ENCODE measurements around the gene CREB3L1.

Gene CREB3L1

DNA sequence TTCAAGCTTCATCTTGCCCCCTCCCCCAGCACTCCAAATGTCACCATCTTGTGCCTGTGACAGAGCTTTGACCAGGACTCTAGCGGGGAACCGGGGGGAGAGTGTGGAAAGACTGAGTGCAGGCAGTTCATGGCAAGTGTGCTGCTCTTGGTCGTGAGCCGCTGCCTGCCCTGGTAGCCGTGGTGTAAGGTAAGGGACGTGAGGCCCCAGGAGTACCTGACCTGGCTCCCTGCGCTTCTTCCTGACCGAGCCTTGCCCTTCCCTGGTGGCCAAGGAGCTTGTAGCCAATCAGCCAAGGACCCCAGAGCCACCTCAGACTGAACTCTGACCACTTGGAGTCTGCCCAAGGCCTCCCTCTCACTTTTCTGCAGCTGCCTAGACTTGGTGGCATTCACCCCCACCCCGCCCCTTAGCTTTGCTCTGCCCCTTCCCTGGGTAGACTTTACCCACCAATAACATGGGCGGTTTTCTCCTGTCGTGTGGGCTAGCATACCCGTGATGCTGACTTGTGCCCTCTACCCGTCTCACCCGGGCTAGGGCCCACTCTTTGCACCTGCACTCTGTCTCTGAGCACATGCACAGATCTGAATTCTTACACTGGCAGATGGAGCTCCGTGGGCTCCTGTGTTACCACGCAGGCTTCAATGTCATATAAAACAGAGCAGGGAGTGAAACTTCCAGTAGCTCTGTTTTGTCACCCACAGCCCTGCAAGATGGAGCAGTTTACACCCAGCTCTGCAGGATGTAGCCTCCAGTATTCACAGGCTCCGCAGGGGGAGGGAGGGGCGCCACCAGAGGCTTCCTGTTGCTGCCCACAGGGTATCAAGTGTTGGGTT, 71.3 kb downstream of the CREB3L1 start:
- no peak for FAIRE-seq

DNA sequence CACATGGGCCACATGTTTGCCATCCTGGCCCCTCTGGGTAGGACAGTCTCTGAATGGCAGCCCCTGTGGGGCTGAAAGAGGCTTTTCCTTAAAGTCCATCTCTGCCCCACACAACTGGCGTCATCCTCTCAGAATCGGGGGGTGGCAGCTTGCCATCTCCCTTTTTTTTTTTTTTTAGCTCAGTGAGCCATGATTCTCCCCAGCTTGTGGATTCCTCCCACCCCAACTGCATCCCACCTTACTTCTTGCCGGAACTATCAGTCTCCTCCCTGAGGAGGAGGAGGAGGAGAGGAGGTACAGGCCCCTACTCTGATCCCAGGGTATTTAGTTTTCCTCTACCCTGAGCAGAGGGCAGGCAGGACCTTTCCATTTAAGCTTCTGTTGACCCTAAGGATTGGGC, 73.2 kb downstream of the CREB3L1 start:
- no peak for FAIRE-seq

DNA sequence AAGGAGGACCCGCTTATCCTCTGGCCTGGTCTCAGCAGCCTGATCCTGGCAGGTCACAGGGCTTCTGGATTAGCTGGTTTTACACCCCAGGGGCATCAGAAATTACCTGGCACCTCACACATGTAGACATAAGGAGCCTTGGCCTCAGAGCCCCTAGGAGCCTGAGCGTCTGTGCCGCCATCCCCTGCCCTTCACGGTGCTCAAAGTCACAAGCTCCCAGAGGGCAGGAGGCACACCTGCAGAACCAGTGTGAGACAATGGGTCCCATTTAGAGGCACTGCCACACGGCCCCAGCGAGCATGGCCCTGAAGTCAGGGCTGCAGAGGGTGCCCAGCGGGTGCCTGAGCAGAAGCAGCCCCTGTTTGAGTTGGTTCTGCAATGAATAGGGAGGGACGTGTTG, 73.7 kb downstream of the CREB3L1 start:
- FAIRE-seq = no peak

DNA sequence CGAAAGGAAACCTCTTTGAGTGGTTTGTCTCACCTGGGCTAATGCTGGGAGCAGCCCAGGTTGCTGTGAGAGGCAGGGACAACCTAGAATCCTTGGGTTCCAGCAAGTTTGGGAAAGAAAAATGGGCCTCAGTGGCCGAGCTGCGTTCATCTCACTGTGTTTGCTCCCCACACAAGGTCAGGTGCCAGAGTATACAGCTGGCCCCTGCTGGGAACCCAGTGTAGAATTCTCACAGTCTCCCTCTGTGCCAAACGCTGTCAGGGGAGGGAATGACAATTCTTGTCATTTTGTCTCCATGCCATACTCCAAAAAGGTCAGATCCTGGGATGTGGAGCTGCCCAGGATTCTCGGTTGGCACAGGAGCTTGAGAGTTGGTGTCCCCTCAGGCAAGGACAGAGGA, 74.1 kb downstream of the CREB3L1 start:
- FAIRE-seq = no peak

DNA sequence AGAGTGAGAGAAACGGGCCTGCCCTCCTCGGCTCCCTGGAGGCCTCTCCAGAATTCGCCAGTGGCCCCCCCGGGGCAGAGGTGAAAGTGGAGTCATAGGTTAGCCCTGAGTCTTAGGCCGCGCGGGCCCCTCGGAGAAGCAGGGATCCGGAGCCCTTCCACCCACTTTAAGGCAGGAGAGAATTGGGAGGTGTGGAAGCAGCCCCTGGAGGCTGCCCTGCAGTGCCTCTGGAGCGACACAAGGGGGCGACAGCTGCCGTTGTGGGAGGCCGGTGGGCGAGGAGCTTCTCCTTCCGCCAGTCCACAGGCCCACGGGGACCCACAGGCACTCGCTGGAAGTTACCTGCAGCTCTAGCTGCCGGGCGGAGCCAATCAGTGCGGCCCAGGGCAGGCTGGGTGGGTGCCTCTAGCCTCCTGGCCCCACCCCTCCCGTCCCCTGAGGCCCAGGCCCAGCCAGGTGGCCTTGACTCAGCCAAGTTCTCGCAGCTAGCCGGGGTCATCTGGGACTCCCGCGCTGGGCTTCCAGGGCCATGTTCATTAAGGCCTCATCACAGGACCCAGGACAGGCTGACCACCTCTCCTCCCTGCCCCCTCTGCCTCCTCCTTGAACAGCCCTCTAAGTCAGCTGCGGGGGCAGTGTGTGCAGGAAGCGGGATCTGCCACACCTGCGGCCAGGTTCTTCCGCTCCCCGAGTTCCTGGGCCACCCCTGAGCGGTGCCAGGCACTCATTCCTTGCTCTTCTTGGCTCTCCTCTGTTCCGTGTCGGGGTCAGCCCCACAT, 74.8 kb downstream of the CREB3L1 start:
- FAIRE-seq = no peak

DNA sequence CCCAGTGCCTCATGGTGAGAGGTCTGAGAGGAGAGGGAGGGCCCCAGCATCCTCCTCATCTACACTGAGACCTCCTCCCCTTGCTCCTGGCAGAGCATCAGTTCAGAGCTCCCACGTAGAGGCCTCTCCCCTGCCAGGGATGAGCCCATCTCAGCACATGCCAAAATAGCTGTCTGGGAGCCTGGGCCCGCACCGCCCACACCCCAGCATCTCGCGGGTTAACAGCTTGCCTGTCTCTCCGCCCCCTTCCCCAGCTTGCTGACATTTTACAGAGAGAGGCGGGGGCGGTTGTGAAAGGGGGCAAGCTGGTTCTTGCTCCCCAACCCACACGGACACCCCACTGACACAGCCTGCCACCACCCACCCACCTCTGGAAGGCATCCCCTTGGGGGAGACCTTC, 76.2 kb downstream of the CREB3L1 start:
- FAIRE-seq = no peak

DNA sequence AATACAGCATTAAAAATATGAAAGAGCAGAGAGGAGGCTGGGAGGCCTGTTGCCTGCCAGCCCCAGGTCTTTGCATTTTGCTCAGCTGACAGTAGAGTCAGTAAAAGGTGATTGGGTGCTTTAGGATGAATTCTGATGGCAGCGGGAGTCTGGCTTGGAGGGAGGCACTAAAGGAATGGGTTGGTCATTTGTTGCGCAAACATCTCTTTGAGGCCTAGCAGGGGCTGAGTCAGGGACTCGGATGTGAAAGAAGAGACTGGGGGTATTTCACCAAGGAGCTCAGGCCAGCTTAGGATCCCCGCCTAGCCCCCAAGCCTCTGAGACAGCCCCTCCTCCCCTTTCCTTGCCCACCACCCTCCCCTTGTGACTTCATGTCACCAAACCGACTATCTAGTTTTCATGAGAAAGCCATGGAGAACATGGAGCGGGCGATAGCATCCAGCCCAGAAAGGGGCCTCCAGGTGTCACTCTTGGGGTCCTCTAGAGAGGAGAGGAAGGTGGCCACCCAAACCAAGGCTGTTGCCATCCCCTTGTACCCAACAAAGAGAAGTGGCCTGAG, 79.5 kb downstream of the CREB3L1 start:
- FAIRE-seq = no peak

DNA sequence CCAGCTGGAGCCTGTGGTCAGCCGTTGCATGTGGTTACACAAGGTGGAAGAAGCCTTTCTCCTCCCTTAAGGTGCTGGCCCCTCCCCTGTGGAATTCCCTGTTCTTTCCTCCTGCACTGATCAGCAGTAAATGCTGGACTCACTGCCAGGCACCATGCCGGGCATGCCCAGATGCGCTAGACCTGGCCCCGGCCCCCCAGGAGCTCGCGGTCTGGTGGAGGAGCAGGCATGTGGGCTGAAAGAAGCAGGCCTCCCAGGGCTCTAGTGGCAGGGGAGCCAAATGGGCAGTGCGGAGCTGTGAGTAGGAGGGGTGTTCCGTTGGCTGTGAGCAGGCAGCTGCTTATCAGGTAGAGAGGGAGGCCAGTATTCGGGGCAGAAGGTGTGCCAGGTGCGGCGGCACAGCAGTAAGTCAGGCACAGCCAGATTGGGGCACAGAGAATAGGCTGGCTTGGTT, 80.0 kb downstream of the CREB3L1 start:
- no peak for FAIRE-seq

DNA sequence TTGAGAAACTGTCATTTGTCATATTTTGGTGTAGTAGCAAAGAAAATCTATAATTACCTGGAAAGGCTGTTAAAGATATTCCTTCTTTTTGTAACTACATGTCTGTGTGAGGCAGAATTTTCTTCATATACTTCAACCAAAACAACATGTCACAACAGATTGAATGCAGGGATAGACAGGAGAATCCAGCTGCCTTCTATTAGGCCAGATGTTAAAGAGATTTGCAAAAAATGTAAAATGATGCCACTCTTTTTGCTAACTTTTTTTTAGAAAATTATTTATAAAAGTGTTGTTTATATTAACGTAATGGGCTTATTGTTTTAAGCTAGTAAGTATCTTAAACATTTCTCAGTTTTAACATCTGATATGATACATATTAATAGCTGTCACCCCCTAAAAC, 82.5 kb downstream of the CREB3L1 start:
- no peak for FAIRE-seq

DNA sequence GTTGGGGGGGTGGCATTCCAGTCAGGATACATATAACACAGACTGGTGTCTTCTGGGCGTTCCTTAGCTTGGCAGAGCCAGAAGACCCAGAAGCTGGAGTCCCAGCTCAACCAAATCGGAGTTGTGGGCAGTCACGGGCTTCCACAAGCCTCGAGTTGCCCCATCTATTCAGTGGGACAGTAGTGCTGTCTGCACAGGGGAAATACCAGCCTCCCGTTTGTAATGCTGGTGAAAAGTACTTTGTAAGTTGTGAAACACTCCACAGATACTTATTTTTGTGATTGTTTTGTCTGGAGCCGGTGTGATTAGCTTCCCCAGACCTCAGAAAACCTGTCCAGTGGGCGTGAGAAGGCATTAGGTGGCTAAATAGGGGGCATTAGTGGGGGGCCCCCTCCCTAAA, 83.4 kb downstream of the CREB3L1 start:
- no peak for FAIRE-seq

DNA sequence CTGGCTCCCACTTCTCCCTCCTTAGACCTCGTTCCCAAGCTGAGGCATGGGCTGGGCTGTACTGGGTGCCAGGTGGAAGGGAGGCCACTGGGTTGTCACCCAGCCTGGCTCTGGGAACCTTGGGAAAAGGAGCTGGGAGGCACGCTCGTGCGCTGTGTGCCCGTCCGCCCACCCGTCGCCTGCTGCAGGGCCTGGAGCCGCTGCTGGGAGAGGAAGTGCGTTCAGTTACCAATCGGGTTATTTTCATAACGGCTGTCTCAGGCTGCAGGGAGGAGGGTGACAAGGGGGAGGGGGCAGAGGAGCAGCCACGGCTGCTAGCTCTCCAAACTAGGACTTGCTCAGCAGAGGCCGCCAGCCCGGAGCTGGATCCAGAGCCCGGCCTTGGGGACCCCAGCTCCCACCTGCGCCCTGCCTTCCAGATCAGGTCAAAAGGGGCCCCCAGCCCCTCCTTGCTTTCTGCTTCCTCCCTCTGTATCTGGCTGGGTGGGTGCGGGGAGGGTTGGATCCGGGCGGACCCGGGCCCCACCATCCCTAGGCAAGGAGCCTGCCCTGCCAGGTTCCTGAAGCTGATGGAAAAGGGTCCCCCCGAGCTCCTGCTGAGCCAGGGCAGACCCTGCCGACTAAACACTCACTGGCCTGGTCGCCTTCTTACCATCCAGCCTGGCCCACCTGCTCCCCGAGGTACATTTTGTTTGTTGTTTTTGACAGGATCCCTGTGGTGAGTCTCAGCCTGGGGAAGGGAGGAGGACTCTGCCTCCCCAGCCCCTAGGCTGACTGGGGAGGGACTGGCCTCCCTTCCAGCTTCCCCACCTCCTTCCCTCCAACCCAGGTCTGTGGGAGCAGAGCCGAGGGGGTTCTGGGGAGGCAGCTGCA, 84.1 kb downstream of the CREB3L1 start:
- FAIRE-seq = no peak

DNA sequence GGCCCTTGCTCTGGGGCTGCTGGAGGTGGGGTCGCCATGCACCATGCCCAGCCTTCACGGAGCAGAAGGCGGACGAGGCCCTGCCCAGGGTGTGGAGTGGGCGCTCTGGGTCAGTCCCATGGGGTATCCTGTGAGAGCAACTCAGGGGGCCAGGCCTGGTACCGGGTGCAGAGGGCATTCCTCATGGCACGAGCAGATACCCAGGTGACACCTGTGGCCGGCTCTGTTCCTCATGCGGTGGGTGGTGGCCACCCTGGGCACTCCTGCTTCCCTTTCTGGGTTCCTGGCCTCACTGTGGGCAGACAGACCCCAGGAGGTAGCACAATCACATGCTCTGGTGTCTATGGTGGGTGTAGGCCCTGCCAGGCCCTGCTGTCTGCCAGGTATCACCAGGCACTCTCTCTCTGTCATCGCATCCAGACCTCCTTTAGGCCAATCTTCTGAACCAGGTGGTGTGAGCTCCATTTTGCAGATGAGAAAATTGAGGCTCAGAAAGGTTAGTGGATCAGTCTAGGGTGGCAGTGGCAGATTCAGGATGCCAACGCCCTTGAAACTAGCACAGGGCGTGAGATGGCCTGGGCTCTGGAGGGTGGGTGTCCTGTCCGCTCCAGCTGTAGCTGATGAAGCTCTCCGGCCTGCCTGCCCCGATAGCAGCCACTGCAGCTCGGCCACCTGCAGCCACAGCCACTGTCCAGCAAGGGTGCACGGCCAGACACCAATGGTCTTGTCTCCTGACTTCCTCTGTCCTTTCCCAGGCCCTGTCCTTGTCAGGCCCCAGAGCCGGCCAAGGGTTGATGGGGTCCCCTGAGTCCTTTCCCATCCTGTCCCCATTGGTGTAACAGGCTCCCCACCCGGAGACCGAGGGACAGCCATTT, 84.9 kb downstream of the CREB3L1 start:
- FAIRE-seq = no peak

DNA sequence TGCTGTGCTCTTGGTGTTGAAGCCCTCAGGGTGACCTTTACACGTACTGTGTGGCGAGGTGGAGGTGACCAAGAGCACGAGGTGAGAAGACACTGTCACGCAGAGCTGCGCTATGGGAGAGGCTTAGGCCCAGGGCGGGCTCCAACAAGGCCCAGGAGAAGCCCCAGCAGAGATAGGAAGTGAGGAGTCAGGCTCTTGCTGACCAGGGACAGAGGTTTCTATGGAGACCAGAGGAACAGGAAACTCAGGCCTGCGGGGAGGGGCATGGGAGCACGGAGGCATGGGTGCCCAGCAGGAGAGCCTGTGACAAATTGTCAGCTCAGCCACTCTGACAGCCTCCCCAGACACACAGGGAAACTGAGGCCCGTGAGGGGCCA, 85.6 kb downstream of the CREB3L1 start:
- peak; percentile 93 for FAIRE-seq

DNA sequence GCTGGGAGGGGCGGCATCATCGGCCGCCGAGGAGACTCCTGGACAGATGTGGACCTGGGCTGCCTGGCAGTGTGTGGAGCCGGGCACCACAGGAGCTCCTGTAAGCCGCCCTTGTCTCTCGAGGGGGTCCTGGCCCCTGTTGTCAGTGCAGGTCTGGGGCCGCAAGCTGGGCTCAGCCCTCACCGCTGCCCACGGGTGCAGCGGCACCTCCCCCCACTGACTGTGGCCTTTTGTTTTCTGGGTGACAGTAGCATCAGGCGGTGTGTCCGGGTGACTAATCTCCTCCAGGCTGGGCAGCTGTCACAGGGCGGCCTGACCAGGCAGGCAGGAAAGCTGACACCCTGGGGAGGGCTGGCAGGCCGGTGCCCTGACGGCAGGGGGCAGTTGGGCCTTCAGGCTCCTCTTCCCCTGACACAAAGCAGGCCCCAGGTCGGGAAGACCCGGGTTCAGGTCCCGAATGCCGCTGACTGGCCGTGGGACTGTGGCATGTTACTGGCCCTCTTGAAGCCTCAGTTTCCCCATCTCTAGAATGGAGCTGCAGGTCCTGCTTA, 86.1 kb downstream of the CREB3L1 start:
- FAIRE-seq = no peak

DNA sequence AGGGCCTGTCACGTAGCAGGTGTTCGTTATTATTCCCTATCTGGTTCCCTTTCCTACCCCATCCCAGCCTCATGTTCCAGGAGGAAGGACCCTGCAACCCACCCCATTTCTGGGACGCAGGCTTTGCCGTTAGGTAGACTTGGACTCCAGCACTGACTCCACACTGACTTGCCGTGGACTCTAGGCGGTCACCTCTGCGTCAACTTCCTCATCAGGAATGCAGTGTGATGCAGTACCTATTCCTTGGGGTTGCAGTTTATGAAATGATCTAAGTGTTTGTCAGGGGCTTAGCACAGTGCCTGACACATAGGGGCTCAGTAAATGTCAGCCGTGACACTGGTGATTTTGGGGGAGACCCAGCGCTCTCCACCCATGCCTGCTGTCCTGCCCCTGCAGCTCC, 86.6 kb downstream of the CREB3L1 start:
- no peak for FAIRE-seq

DNA sequence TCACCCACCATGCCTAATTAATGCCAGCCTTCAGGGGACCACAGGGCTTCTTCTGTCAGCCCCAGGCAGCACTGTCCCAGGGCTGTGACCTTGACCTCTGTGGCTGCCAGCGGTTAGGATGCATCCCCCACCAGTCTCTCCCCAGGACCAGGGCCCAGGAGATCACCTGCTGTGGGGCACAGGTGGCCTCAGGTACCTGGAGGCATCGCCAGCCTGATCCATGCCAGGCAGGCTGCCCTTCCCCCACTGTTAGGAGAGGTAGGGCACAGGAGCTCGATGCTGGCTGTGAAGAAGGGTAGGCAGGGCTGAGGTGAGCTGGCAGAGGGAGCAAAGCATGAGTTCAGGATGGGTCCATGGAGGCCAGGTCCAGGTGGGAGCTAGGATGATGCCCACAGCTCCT, 87.3 kb downstream of the CREB3L1 start:
- no peak for FAIRE-seq

DNA sequence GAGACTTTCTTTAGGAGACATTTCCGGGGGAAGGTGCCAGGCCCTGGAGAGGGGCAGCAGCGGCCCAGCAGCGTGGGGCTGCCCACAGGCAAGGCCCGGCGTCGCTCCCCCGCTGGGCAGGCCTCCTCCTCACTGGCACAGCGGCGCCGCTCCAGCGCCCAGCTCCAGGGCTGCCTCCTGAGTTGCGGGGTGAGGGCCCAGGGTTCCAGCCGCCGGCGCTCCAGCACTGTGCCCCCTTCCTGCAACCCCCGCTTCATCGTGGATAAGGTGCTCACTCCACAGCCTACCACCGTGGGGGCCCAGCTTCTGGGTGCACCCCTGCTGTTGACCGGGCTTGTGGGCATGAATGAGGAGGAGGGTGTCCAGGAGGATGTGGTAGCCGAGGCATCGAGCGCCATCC, 88.8 kb downstream of the CREB3L1 start:
- FAIRE-seq = no peak

DNA sequence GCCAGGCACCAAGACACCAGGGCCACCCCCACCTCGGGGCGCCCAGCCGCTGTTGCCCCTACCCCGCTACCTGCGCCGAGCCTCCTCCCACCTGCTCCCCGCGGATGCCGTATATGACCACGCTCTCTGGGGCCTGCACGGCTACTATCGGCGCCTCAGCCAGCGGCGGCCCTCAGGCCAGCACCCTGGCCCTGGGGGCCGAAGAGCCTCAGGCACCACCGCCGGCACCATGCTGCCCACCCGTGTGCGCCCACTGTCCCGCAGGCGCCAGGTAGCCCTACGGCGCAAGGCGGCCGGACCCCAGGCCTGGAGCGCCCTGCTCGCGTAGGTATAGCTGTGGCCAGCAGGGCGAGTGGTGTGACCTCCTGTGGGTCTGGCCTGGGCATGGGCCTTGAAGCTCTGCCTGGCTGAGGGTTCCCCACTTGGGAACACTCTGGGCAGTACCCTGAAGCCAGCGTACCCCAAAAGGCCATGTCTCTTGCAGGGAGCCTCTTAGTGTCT, 89.2 kb downstream of the CREB3L1 start:
- FAIRE-seq = no peak

DNA sequence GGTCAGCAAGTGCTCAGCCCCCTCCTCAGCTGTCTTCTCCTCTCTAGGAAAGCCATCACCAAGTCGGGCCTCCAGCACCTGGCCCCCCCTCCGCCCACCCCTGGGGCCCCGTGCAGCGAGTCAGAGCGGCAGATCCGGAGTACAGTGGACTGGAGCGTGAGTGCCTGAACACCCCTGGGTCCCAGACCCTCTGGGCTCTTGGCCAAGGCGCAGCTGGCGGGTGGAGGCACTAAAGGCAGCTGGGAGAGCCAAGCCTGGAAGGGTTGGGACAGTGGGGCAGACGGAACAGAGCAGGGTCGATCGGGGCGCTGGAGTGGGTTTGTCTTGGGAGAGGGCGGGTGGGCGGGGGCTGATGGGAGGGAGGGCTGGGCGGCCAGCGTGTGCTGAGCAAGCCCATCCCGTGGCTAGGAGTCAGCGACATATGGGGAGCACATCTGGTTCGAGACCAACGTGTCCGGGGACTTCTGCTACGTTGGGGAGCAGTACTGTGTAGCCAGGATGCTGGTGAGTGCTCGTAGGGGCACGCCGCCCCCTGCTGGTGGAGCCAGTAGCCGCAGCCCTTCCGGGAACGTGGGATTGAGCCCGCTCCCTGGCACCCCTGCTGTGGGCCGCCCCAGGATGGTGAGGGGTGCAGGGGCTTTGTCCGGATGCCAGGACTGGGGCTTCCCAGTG, 89.9 kb downstream of the CREB3L1 start:
- FAIRE-seq = no peak

DNA sequence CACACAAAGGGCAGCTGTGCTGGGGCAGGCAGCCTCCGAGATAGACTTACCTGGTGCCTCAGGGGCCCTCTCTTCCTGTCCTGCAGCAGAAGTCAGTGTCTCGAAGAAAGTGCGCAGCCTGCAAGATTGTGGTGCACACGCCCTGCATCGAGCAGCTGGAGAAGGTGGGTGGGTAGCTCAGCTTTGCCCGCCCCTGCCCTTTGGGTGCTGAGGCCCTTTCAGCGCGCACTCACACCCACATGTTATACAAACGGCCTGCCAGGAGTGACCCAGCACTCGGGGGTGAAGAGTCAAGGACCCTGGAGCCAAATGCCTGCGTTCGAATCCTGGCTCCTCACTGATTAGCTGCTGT, 90.4 kb downstream of the CREB3L1 start:
- FAIRE-seq = no peak
